ENCODE results near the gene ANKZF1. TPM values are rescaled to one million over a fixed set of nuclear protein-coding genes. Genes with fewer than 3 reads are reported as not detected.

ANKZF1 gene
- polyA plus RNA-seq, 1 of the 3 experiments (the other 2 are of a cell fraction), result 22.3 TPM

DNA sequence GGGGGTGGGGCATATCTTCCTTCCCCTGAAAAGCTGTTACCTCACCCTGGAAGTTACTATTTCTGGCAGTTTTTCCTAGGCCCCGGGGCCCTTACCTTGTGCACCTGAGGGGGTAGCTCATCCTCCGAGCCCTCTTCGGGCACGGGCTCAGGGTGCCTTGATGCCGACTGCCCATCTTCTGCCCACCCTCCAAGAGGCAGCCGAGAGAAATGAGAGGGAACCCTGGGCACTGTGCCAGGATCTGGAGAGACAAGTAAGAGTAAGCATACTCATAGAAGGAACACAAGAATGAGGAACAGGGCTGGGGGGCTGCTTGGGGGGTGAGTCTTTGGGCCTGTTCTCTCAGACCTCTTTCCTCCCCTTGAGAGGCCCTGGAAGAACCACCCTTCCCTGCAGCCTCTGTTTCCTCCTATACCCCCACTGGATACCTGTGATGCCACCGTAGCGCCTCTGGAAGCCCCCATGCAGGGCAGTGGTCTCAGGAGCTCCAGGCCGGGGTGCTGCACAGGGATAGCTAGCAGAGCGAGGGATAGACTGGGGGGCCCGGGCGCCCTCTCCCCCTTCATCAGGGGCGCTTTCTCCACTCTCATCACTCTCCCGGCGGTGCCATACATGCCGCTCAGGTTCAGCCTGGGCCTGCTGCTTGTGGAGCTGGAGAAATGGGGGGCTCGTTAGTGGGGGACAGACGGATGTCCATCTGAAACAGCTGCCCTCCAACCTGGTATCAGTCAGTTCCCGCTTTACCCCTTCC, 8.8 kb upstream of the ANKZF1 start (continued):
- TF ChIP-seq, protein P1, sequence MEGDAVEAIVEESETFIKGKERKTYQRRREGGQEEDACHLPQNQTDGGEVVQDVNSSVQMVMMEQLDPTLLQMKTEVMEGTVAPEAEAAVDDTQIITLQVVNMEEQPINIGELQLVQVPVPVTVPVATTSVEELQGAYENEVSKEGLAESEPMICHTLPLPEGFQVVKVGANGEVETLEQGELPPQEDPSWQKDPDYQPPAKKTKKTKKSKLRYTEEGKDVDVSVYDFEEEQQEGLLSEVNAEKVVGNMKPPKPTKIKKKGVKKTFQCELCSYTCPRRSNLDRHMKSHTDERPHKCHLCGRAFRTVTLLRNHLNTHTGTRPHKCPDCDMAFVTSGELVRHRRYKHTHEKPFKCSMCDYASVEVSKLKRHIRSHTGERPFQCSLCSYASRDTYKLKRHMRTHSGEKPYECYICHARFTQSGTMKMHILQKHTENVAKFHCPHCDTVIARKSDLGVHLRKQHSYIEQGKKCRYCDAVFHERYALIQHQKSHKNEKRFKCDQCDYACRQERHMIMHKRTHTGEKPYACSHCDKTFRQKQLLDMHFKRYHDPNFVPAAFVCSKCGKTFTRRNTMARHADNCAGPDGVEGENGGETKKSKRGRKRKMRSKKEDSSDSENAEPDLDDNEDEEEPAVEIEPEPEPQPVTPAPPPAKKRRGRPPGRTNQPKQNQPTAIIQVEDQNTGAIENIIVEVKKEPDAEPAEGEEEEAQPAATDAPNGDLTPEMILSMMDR (IDR thresholded peaks at IDR 0.05), result no peak
- TF ChIP-seq TEAD4 (IDR thresholded peaks at IDR 0.05; ENCODE audit: borderline replicate concordance, insufficient read depth), result no peak

GRCh38 chr2:219221957-219222518, 7.6 kb upstream of the ANKZF1 start:
- H3K9ac ChIP-seq, result no peak overlapping the region

DNA sequence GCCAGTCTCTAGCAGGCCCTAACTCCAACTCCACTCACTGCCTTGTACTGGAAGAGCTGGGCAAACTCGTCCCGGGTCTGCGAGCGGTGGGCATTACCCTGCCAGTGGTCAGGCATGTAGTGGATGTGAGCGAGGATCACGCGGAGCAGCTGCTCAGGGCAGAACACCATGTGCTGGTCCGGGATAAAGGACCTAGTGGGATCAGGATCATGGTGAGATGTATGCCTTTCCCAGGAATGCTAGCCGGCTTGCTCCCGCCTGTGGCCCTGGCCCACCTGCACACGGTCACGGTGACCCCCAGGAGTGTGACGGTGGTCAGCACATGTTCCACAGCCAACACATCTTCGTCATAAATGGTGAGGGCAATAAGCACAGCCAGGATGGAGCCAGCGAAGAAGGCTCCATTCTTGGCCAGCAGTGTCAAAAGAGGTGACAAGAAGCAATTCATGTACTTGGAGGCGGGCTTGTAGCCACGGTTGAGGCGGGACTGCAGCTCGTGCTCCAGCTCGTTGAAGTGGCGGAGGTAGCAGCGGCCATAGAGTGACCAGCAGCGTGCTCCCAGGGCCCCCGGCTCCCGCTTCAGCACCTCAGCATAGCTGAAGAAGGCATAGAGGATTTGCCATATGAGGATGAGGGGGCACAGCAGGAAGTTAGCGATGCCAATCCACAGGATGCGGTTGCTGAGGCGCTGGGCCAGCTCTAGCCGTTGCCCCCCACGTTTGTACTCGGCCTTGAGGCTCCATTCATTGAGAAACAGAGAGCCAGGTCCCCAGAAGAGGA, 5.6 kb upstream of the ANKZF1 start:
- peaks cover 9% of the 10 kb centered on the region for H3F3A ChIP-seq (replicated peaks; ENCODE audit: insufficient read depth)
- peaks cover 16% of the 10 kb centered on the region for H3K79me2 ChIP-seq (ENCODE audit: insufficient read depth)
- H3K4me1 ChIP-seq (ENCODE audit: control insufficient read depth in 1 of 2, insufficient read depth in 2 of 2, low read depth in 1 of 2, low read length in 1 of 2), result peaks cover 5 to 22% of the 10 kb centered on the region in 2 experiments; a peak in 3 of 4 replicates
- no peak overlapping the region for H2AFZ ChIP-seq (ENCODE audit: low read depth)
- H4K20me1 ChIP-seq (ENCODE audit: insufficient read depth), result no peaks in the 10 kb centered on the region
- H3K9ac ChIP-seq, result no peak overlapping the region
- no peaks in the 10 kb centered on the region for H3K9me3 ChIP-seq
- ChIA-PET POLR2A (no interaction called here), CTCF (interaction anchor here (0.6 to 1.1 kb wide), 3 partner anchors 53 to 71 kb away, joined by 3 to 4 read pairs (median 3); no protein-coding TSS in a partner anchor)
- no peak overlapping the region for H3K27ac ChIP-seq (ENCODE audit: low read depth in 2 of 2, low read length in 1 of 2)
- H3K27me3 ChIP-seq (ENCODE audit: insufficient read depth), result no peaks in the 10 kb centered on the region
- WGBS (ENCODE audit: low lambda C conversion rate), result 93% methylated on average over 22 of the region's 31 CpGs
- DNase-seq, result no peak
- H3K9me2 ChIP-seq, result no peaks in the 10 kb centered on the region
- H3K4me3 ChIP-seq (ENCODE audit: low read depth in 2 of 2, low read length in 1 of 2), result no peak overlapping the region
- peaks cover 8 to 46% of the 10 kb centered on the region in 2 experiments for H3K36me3 ChIP-seq (replicated peaks in 1 of 2; ENCODE audit: control insufficient read depth in 1 of 2, insufficient read depth in 2 of 2, low read length in 1 of 2)
- no peak overlapping the region for H3K4me2 ChIP-seq
- TF ChIP-seq USF2 (IDR thresholded peaks at IDR 0.05; ENCODE audit: borderline replicate concordance, low read depth, low read length) (no peak), FOXJ3 (CRISPR knock-in tag; IDR thresholded peaks at IDR 0.05) (no peak), MAX (IDR thresholded peaks at IDR 0.05; ENCODE audit: low read depth) (no peak), SMC3 (IDR thresholded peaks at IDR 0.05; ENCODE audit: low read depth, low read length) (no peak), FOSL2 (IDR thresholded peaks at IDR 0.05; ENCODE audit: borderline replicate concordance, low read depth) (no peak), GATA2 (CRISPR knock-in tag; IDR thresholded peaks at IDR 0.05) (no peak), JUND (IDR thresholded peaks at IDR 0.05) (no peak), YY1 (IDR thresholded peaks at IDR 0.05; ENCODE audit: low read depth) (no peak), TEAD4 (IDR thresholded peaks at IDR 0.05; ENCODE audit: borderline replicate concordance, insufficient read depth) (no peak), NFIC (IDR thresholded peaks at IDR 0.05; ENCODE audit: borderline replicate concordance) (no peak), TAF1 (IDR thresholded peaks at IDR 0.05; ENCODE audit: borderline replicate concordance, low read depth, low read length) (no peak), GABPA (IDR thresholded peaks at IDR 0.05; ENCODE audit: low read depth) (no peak), TCF12 (IDR thresholded peaks at IDR 0.05) (no peak), EZH2phosphoT487 (IDR thresholded peaks at IDR 0.05; ENCODE audit: borderline replicate concordance, low read depth) (no peak)
- TF ChIP-seq, protein P2, sequence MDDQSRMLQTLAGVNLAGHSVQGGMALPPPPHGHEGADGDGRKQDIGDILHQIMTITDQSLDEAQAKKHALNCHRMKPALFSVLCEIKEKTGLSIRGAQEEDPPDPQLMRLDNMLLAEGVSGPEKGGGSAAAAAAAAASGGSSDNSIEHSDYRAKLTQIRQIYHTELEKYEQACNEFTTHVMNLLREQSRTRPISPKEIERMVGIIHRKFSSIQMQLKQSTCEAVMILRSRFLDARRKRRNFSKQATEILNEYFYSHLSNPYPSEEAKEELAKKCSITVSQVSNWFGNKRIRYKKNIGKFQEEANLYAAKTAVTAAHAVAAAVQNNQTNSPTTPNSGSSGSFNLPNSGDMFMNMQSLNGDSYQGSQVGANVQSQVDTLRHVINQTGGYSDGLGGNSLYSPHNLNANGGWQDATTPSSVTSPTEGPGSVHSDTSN (IDR thresholded peaks at IDR 0.05), result no peak

More at GRCh38 chr2:219221957-219222518, 7.6 kb upstream of the ANKZF1 start:
- ChIA-PET CTCF (interaction anchor here (0.6 to 1.5 kb wide), 7 partner anchors 14 to 102 kb away, joined by 3 to 5 read pairs (median 4); no protein-coding TSS in a partner anchor), POLR2A (no interaction called here)
- Histone ChIP-seq H3K4me1 (ENCODE audit: control insufficient read depth in 1 of 2, insufficient read depth in 2 of 2, low read depth in 1 of 2, low read length in 1 of 2) (peaks cover 5 to 19% of the 10 kb centered on the region in 2 experiments; a peak in 3 of 4 replicates), H3K27me3 (ENCODE audit: insufficient read depth) (no peaks in the 10 kb centered on the region), H3K79me2 (ENCODE audit: insufficient read depth) (no peaks in the 10 kb centered on the region), H3K36me3 (replicated peaks in 1 of 2; ENCODE audit: control insufficient read depth in 1 of 2, insufficient read depth in 2 of 2, low read length in 1 of 2) (peaks cover 8 to 46% of the 10 kb centered on the region in 2 experiments), H3K9me3 (no peaks in the 10 kb centered on the region), H2AFZ (ENCODE audit: low read depth) (no peak overlapping the region), H3K4me3 (ENCODE audit: low read depth in 2 of 2, low read length in 1 of 2) (no peak overlapping the region), H4K20me1 (ENCODE audit: insufficient read depth) (no peaks in the 10 kb centered on the region), H3K4me2 (no peak overlapping the region), H3K27ac (ENCODE audit: low read depth in 2 of 2, low read length in 1 of 2) (no peak overlapping the region), H3F3A (replicated peaks; ENCODE audit: insufficient read depth) (peaks cover 27% of the 10 kb centered on the region), H3K9me2 (no peaks in the 10 kb centered on the region)
- WGBS (ENCODE audit: low lambda C conversion rate), result 92% methylated on average over 15 of the region's 16 CpGs
- TF ChIP-seq JUND (IDR thresholded peaks at IDR 0.05) (no peak), FOSL2 (IDR thresholded peaks at IDR 0.05; ENCODE audit: borderline replicate concordance, low read depth) (no peak)
- no peak for DNase-seq

All from SK-N-SH (cell line).